NB4 (cell line): ENCODE data around the gene ANXA3.

ENCODE experiments used
- DNase-seq: peaks from one replicate; pipeline ENCODE4 v3.0.0; 2010; ENCODE audit warnings: low read depth
- H3K4me3 ChIP-seq: one replicate; pipeline ENCODE4 v1.5.1; 2011; ENCODE audit warnings: mild to moderate bottlenecking, low read depth, low read length, moderate library complexity
- CTCF ChIP-seq: IDR thresholded peaks from one replicate; pipeline ENCODE4 v1.5.1; 2012; ENCODE audit warnings: low read depth, low read length
- MYC ChIP-seq: IDR thresholded peaks from 2 replicates; pipeline ENCODE4 v1.6.1; 2011; ENCODE audit warnings: low read depth, low read length
- POLR2A ChIP-seq: IDR thresholded peaks from 2 replicates; pipeline ENCODE4 v1.6.1; 2011; ENCODE audit warnings: mild to moderate bottlenecking; ENCODE audit not compliant: insufficient read length; ENCODE audit errors: extremely low read depth
- TF ChIP-seq, protein P1 (sequence below): IDR thresholded peaks from 2 replicates; pipeline ENCODE4 v1.6.1; 2011; ENCODE audit warnings: low read depth, low read length

The ANXA3 gene

DNA sequence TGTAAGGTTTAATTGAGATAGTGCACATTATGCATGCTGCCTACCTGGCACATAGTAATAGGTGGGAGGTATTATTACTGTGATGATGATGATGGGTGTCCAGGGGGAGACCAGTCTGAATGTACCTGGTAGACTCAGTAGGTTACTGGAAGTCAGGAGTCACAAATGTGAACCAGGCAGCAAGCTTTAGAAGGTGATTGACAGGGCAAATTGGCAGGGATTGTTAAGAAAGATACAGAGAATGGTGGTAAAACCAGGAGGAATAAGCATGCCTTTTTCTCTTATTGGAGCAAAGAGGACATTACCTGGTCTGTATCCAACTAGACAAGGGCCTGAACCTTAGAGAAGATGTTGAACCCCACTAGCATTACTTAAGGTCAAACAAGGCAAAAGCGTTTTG, 108.1 kb downstream of the ANXA3 start:
- TF ChIP-seq, protein P1, sequence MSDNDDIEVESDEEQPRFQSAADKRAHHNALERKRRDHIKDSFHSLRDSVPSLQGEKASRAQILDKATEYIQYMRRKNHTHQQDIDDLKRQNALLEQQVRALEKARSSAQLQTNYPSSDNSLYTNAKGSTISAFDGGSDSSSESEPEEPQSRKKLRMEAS: no peak
- no peak for TF ChIP-seq CTCF
- TF ChIP-seq MYC: no peak
- TF ChIP-seq POLR2A: no peak
- no peak for DNase-seq
- no peak overlapping the region for H3K4me3 ChIP-seq
